K562 (cell line): ENCODE measurements around the gene CHIC2. TPM values are rescaled to one million over a fixed set of nuclear protein-coding genes. Genes with fewer than 3 reads are reported as not detected.
A peak's percentile ranks its signal among the peaks of the same experiment; 100 is the strongest.

Source experiments
- ATAC-seq: fragments of 200-7000 bp; cut with Tn5 transposase; 3 replicates; pipeline ENCODE4 v1.9.1; 2020; ENCODE audit warnings: moderate library complexity
- BruUV-seq: library from RNA; stranded (reverse); fragments of 400-500 nt; replicated peaks from 2 replicates; lab custom pipeline; 2021; lab: Mats Ljungman, UMichigan
- CTCF ChIA-PET: fragments of 300-600 bp; formaldehyde crosslinking; extraction: SDS; loops from one replicate; lab custom pipeline; 2021; ENCODE audit warnings: low intra/inter-chr PET ratio; lab: Yijun Ruan, JAX
- POLR2A ChIA-PET: fragments of 300-600, 350-650 bp; sonication (Branson Sonifier 250); formaldehyde crosslinking; extraction: SDS; loops from one replicate; lab custom pipeline; 2021; ENCODE audit warnings: antibody characterized with exemption, inconsistent platforms; lab: Yijun Ruan, JAX
- DNase-seq, 4 experiments: peaks; one replicate each; pipeline versions ENCODE4 v3.0.0 to v3.0.0-alpha.2; 2011 to 2018; ENCODE audit warnings: low spot score in 3 of 4, mixed read lengths in 3 of 4; ENCODE audit errors: extremely low read depth in 1 of 4
- FAIRE-seq: peaks from 2 replicates; lab custom pipeline; 2011; peaks lifted over from hg19 to GRCh38; lab: Jason Lieb, UNC
- H2AFZ ChIP-seq: 2 replicates; pipeline ENCODE4 v1.6.0; 2011; ENCODE audit warnings: low read depth, low read length, control low read depth, inconsistent platforms
- H3K27ac ChIP-seq: fragments of 200-600 bp; 3 replicates; pipeline ENCODE4 v1.8.0; 2011; ENCODE audit warnings: low read depth, mild to moderate bottlenecking, control low read depth, inconsistent platforms, low read length, moderate library complexity, mixed read lengths; ENCODE audit errors: extremely low read depth
- H3K27me3 ChIP-seq, 2 experiments: fragments of 300-600 bp in 1 of 2; 2 replicates in 1 of 2; 3 replicates in 1 of 2; pipeline versions ENCODE4 v1.6.0 to v1.8.0; 2011; ENCODE audit warnings: inconsistent platforms in 2 of 2, low read length in 2 of 2, mild to moderate bottlenecking in 1 of 2, mixed read lengths in 1 of 2, moderate library complexity in 1 of 2; ENCODE audit not compliant: control insufficient read depth in 2 of 2, insufficient read depth in 2 of 2
- H3K36me3 ChIP-seq: fragments of 300-600 bp; 3 replicates; pipeline ENCODE4 v1.8.0; 2011; ENCODE audit warnings: mild to moderate bottlenecking, low read length, inconsistent platforms; ENCODE audit not compliant: control insufficient read depth, insufficient read depth
- H3K4me1 ChIP-seq, 2 experiments: fragments of 200-600 bp in 1 of 2; replicated peaks in 1 of 2; 2 replicates in 1 of 2; 3 replicates in 1 of 2; pipeline versions ENCODE4 v1.5.1 to v1.8.0; 2011; ENCODE audit warnings: inconsistent platforms in 2 of 2, low read length in 2 of 2, mild to moderate bottlenecking in 1 of 2, mixed read lengths in 1 of 2, moderate library complexity in 1 of 2; ENCODE audit not compliant: control insufficient read depth in 2 of 2, insufficient read depth in 2 of 2
- H3K4me2 ChIP-seq: 2 replicates; pipeline ENCODE4 v1.6.1; 2011; ENCODE audit warnings: low read length, control low read depth, inconsistent platforms, mixed read lengths; ENCODE audit not compliant: insufficient read depth
- H3K4me3 ChIP-seq: fragments of 200-600 bp; sonication (generic), shearing (Covaris generic); 2 replicates; pipeline ENCODE4 v1.5.1; 2016; ENCODE audit warnings: control low read depth, inconsistent platforms
- H3K79me2 ChIP-seq: fragments of 200-600 bp; 3 replicates; pipeline ENCODE4 v1.8.0; 2011; ENCODE audit warnings: low read length, inconsistent platforms; ENCODE audit not compliant: control insufficient read depth, insufficient read depth
- H3K9ac ChIP-seq, 2 experiments: 2 replicates each; pipeline versions ENCODE4 v1.6.0 to v1.6.1; 2011; ENCODE audit warnings: low read depth in 2 of 2, low read length in 2 of 2, control low read depth in 1 of 2, inconsistent platforms in 1 of 2, mild to moderate bottlenecking in 1 of 2, mixed read lengths in 1 of 2; ENCODE audit not compliant: insufficient read depth in 1 of 2
- H3K9me1 ChIP-seq: one replicate; pipeline ENCODE4 v1.6.0; 2011; ENCODE audit warnings: inconsistent platforms, mild to moderate bottlenecking, low read length, moderate library complexity; ENCODE audit not compliant: control insufficient read depth, insufficient read depth
- H3K9me3 ChIP-seq: replicated peaks from 2 replicates; pipeline ENCODE4 v1.5.1; 2011; ENCODE audit warnings: low read depth, low read length, inconsistent platforms; ENCODE audit not compliant: control insufficient read depth, insufficient read depth
- H4K20me1 ChIP-seq: replicated peaks from 2 replicates; pipeline ENCODE4 v1.6.1; 2011; ENCODE audit warnings: low read length, inconsistent platforms, mixed read lengths; ENCODE audit not compliant: control insufficient read depth, insufficient read depth
- E2F3 ChIP-seq: fragments of 250-450 bp; sonication (Bioruptor Pico); IDR thresholded peaks from 2 replicates; pipeline ENCODE4 v1.4.0; 2020; ENCODE audit warnings: mild to moderate bottlenecking
- FOXO4 ChIP-seq: fragments of 450-650 bp; formaldehyde crosslinking; IDR thresholded peaks from 2 replicates; pipeline ENCODE4 v1.4.0; 2020; ENCODE audit warnings: mild to moderate bottlenecking, moderate library complexity
- MED1 ChIP-seq: sonication (generic); formaldehyde crosslinking; IDR thresholded peaks from 2 replicates; pipeline ENCODE4 v1.8.1; 2023; ENCODE audit warnings: missing genetic modification reagents, borderline replicate concordance
- RBM14 ChIP-seq: fragments of 200-400 bp; formaldehyde crosslinking; IDR thresholded peaks from 2 replicates; pipeline ENCODE4 v1.6.1; 2018; ENCODE audit warnings: low read depth, mild to moderate bottlenecking, low read length, moderate library complexity, borderline replicate concordance; ENCODE audit not compliant: insufficient read depth
- WGBS: fragments of 100-300 bp; shearing (Covaris generic); methylation state at CpG from one replicate; pipeline ENCODE4 v1.1.6; 2016; ENCODE audit warnings: low coverage, mixed read lengths; ENCODE audit not compliant: insufficient coverage; ENCODE audit errors: missing lambda C conversion rate; 5-methylcytosine and 5-hydroxymethylcytosine counted together
- in situ Hi-C: fragments of 300-500 bp; cut with MboI; formaldehyde crosslinking; loops from 4 replicates; pipeline ENCODE4 v1.15.0; 2018; ENCODE audit warnings: inconsistent platforms, mixed read lengths
- intact Hi-C: fragments of 100-400 bp; cut with micrococcal nuclease; formaldehyde crosslinking; loops from 2 replicates; pipeline ENCODE4 v1.14.2; 2022
- polyA plus RNA-seq, 8 experiments: library from polyadenylated mRNA; depleted of rRNA in 4 of 8; stranded (reverse) in 5 of 8; unstranded in 3 of 8; fragments of >200 nt; fragmentation: Nextera tagmentation in 2 of 8; fragmentation: Illumina TruSeq in 1 of 8; extraction: Ambion mirVana in 2 of 8; extraction: Trizol in 1 of 8; gene quantifications; 2 replicates each; pipeline versions ENCODE4 v1.2.1 to v1.2.3, GENCODE V29; 2011 to 2014; ENCODE audit warnings: inconsistent platforms in 1 of 8, missing spikeins in 1 of 8
- total RNA-seq, 7 experiments: library from RNA; depleted of rRNA in 6 of 7; stranded (reverse); fragments of >200 nt in 6 of 7; fragmentation: Illumina TruSeq in 2 of 7; extraction: Trizol in 2 of 7; gene quantifications; 2 replicates each; pipeline versions ENCODE4 v1.2.1 to v1.2.3, GENCODE V29; 2011 to 2021; ENCODE audit warnings: low replicate concordance in 1 of 7

CHIC2 gene
- total and polyA plus RNA-seq, 9 of the 15 experiments (the other 6 are each of a cell fraction or from before 2014, with no cell fraction given), result 0.89 to 25.1 (median 12.1) TPM

- no peak for TF ChIP-seq MED1
- POLR2A ChIA-PET, result interaction anchor here (0.9 to 1.9 kb wide), 2 partner anchors 9 to 23 kb away, joined by 3 to 5 read pairs; no protein-coding TSS in a partner anchor
- no peak overlapping the region for H3K27ac ChIP-seq
Observed at GRCh38 chr4:54062392-54062791, 2.0 kb downstream of the CHIC2 start.

GRCh38 chr4:54061873-54062272 is 2.5 kb downstream of the CHIC2 start:
- POLR2A ChIA-PET, result interaction anchor here (0.9 kb wide), 1 partner anchor 8 kb away, joined by 3 read pairs; no protein-coding TSS in a partner anchor
- no peak for TF ChIP-seq FOXO4 (CRISPR knock-in tag)
- no peak for TF ChIP-seq RBM14
- TF ChIP-seq E2F3 (CRISPR knock-in tag), result no peak
- Histone ChIP-seq H3K4me3 (no peak overlapping the region), H3K4me2 (peak overlapping the region; percentile 57), H3K79me2 (peaks cover 71% of the 10 kb centered on the region), H3K36me3 (no peaks in the 10 kb centered on the region), H3K9me1 (no peaks in the 10 kb centered on the region), H3K27me3 (no peaks in the 10 kb centered on the region), H4K20me1 (peaks cover 2% of the 10 kb centered on the region; the same call in 1 of the 2 replicates), H3K9ac (peak overlapping the region in 1 of 2 experiments; percentile 1; a peak in 1 of 4 replicates), H3K27ac (no peak overlapping the region), H3K9me3 (no peaks in the 10 kb centered on the region), H2AFZ (no peak overlapping the region), H3K4me1 (peaks cover 3 to 25% of the 10 kb centered on the region in 2 experiments)
- WGBS, result 61% methylated on average over 1 of the region's 1 CpG
- in situ Hi-C loops, result no loop called here
- DNase-seq (no peak), ATAC-seq (no peak), FAIRE-seq (no peak)
- intact Hi-C loops, result no loop called here
- CTCF ChIA-PET, result no interaction called here
- BruUV-seq, result no TSS peak

More at GRCh38 chr4:54062392-54062791, 2.0 kb downstream of the CHIC2 start:
- no peaks in the 10 kb centered on the region for H3K27me3 ChIP-seq
- no peaks in the 10 kb centered on the region for H3K9me3 ChIP-seq
- peaks cover 6 to 30% of the 10 kb centered on the region in 2 experiments for H3K4me1 ChIP-seq
- in situ Hi-C loops, result no loop called here
- CTCF ChIA-PET, result no interaction called here
- H3K9me1 ChIP-seq, result no peaks in the 10 kb centered on the region
- BruUV-seq, result no TSS peak
- peaks cover 66% of the 10 kb centered on the region for H3K79me2 ChIP-seq
- no peak for ATAC-seq
- H3K4me3 ChIP-seq, result peak overlapping the region; percentile 92
- no peaks in the 10 kb centered on the region; the same call in 1 of the 2 replicates for H4K20me1 ChIP-seq
- 9% methylated on average over 3 of the region's 3 CpGs for WGBS
- no peak overlapping the region for H2AFZ ChIP-seq
- no peak for DNase-seq
- FAIRE-seq, result no peak
- H3K4me2 ChIP-seq, result peak overlapping the region; percentile 91
- peak overlapping the region in 1 of 2 experiments; percentile 85; a peak in 2 of 4 replicates for H3K9ac ChIP-seq
- H3K36me3 ChIP-seq, result no peaks in the 10 kb centered on the region
- intact Hi-C loops, result no loop called here
